GM19240 (cell line): ENCODE data around the gene TUBB4A.

Experiments used
- DNase-seq: peaks from one replicate; pipeline ENCODE4 v3.0.0; 2011; ENCODE audit warnings: low spot score; ENCODE audit not compliant: insufficient read length

TUBB4A gene

DNA sequence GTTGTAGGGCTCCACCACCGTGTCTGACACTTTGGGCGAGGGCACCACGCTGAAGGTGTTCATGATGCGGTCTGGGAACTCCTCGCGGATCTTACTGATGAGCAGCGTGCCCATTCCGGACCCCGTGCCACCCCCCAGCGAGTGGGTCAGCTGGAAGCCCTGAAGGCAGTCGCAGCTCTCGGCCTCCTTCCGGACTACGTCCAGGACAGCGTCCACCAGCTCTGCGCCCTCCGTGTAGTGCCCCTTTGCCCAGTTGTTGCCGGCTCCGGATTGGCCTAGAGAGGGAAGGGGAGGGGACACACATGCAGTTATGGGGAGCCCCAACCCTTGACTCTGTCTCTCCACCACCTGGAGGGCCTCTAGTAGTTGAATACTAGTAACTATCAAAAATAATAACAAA is 6.2 kb downstream of the TUBB4A start:
- DNase-seq: no peak

DNA sequence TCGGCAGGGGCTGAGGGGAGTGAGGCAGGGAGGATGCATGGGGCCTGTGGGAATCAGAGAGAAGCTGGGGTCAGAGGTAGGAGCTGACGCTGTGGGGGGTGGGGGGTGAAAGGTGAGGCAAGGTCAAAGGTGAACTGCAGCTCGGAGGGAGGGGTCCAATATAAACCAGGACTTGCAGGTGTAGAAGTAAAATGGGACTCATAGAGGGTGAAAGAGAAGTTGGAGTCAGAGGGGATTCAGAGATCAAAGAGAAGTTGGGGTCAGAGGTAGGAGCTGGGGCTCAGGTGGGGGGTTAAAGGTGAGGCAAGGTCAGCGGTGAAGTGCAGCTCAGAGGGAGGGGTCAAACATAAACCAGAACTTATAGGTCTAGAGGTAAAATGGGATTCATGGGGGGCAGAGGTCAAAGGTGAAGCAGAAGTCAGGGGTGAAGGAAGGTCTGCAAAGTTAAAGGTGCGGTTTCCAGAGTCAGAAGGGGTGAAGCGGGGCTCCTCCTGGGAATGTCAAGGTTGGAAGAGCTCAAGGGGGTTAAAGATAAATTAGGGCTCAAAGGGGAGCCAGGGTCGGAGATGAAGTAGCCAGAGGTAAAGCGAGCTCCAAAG is 7.6 kb downstream of the TUBB4A start:
- no peak for DNase-seq

DNA sequence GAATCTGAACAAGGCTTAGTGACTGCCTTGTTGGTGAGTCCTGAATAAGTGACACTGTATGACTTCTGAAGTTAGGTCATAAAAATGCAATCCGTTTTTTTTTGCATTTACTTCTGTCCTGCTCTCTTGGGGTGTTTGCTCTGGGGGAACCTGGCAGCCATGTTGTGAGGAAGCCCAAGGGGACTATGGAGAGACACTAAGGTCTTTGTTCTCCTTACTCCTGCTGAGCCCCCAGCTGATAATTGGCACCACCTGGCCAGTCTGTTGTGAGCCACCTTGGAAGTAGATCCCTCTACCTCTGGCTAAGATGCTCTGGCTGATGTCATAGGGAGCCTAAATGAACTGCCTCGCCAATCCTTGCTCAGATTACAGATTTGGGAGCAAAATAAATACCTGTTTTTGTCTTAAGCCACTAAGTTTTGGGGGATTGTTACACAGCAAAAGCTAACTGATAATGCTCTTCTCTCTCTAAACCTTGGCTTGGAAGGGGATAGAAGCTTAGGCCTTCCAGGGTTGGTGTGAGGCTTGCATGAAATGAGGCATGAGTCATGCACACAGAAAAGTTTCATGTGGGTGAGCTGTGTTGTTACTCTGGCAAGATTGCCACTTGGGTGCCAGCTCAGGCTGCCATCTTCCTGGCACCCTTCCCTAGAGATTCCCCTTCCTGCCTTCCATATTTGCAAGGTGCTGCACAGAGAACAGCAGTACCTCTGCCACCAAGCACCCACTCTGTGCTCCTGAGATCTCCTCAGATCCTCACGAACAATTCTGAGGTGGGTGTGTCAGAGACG is 10.1 kb downstream of the TUBB4A start:
- no peak for DNase-seq

DNA sequence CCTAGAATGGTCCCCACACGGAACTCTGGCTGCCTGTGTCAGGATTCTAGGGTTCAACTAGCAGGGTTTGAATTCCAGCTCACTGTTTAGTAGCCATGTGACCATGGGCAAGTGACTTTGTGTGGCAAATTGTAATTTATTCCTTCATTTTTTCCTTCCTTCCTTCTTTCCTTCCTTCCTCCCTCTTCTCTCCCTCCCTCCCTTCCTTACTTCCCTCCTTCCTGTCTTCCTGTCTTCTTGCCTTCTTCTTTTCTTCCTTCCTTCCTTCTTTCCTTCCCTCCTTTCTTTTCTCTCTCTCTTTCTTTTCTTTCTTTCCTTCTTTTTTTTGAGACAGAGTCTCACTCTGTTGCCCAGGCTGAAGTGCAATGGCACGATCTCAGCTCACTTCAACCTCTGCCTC is 12.0 kb downstream of the TUBB4A start:
- DNase-seq: no peak

DNA sequence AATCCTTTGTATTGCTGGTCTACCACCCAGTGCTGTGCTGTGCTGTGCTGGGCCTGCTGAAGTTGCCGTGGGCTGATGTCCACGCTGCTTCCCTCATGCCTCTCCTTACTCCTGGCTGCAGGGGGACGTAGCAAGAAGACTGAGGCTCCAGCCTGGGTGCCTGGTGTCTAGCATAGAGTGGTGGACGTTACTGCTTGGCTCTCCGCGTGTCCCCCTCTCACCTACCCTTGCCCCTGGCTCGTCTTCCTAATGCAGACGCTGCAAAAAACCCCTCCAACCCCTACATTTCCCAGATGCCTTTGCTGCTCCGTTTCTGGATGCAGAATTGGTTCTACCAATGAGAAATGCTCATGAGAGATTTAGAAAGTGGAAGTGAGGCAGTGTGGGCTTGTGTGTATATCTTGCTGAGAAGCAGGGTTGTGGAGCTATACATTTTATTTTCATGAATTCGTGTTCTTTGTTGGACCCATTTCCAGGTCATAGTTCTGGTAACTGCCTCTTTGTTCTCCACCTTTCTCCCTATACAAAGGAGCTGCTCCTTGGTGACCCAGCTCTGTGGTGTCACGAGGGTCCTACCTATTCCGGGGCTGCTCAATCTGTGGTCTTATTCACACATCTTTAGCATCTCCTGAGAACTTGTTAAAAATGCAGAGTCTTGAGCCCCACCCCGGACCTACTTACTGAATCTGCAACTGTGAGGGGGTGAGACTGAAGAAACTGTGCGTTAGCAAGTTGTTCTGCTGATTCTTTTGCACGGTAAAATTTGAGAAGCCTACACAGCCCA is 12.6 kb downstream of the TUBB4A start:
- DNase-seq: peak; percentile 64

DNA sequence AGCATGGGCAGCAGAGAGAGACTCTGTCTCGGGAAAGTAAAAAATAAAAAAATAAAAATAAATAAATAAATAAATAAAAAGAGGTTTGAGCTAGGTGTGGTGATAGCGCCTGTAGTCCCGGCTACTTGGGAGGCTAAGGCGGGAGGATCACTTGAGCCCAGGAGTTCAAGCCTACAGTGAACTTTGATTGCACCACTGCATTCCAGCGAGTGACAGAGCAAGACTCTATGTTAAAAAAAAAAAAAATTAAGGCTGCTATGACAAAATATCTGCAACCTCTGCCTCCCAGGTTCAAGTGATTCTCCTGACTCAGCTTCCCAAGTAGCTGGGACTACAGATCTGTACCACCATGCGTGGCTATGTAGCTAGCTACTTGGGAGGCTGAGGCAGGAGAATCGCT is 17.3 kb downstream of the TUBB4A start:
- DNase-seq: no peak

DNA sequence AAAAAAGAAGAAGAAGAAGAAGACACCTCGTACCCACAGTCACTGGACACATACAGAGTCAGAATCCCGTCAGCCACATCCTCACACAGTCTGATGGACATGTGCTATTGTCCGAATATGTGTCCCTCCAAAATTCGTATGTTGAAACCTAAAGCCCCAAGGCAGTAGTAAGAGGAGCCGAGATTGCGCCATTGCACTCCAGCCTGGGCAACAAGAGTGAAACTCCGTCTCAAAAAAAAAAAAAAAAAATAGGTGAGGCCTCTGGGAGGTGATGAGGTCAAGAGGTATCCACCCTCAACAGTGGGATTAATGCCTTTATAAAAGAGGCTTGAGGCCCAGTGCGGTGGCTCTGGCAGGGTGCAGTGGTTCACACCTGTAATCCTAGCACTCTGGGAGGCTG is 17.9 kb downstream of the TUBB4A start:
- no peak for DNase-seq

DNA sequence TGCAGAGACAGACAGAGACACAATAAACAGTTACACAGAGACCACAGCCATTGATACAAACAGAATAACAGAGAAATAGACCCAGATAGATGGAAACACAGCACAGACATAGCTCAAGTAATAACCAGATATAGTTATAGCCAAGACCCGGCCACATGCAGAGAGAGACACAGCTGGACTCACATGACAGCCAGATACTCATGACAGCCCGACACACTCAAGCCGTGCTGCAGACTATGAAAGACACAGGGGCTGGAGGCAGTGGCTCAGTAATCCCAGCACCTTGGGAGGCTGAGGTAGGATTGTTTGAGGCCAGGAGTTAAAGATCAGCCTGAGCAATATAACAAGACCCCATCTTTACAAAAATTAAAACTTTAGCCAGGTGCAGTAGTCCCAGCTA is 18.9 kb downstream of the TUBB4A start:
- DNase-seq: no peak

DNA sequence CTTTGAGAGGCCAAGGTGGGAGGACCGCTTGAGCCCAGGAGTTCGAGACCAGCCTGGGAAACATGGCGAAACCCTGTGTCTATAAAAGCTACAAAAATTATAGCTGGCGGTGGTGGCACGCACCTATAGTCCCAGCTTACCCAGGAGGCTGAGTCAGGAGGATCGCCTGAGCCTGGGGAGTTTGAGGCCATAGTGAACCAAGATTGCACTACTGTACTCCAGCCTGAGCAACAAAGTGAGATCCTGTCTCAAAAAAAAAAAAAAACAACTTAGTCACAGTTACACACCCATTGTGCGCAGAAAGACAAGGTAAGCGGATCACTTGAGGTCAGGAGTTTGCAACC is 19.8 kb downstream of the TUBB4A start:
- no peak for DNase-seq

DNA sequence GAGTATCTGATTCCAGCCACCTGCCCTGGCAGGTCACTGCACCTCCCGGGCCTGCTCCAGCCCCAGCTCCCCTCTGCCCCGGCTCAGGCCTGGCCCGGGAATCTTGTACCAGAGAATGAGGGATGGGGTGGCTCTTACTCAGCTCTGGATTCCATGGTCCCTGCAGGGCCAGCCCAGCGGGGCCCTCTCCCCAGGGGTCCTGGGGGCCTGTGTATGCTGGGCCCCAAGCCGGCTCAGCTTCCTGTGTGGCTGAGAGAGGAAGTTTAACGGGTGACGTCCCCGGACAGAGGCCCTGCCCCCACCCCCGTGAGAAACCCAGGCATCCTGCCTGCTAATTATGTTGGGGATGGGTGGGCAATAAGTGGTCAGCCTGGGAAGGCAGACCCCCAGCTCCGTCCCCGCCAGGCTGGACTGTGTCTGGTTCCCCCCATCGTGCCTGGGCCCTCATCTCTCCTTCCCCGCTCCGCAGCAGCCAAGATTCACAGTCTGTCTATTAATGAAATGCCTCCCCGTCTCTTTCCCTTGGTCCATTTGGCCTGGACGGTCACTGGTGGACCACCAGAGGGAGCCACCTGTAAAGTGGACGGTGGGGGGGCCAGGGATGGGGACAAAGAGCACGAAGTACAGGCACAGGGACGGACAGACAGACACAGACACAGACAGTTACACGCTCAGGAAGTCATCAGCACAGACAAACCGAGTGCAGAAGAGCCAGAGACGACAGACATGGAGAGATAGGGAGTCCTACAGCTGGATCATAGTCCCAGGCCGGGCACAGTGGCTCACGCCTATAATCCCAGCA is 20.4 kb downstream of the TUBB4A start, which contains the start of gene DENND1C:
Gene DENND1C (minus strand): TSS at position 247 of the 802 bp plus-strand sequence. CDS start 92 bp downstream, at position 155.
- DNase-seq: peak; percentile 65

DNA sequence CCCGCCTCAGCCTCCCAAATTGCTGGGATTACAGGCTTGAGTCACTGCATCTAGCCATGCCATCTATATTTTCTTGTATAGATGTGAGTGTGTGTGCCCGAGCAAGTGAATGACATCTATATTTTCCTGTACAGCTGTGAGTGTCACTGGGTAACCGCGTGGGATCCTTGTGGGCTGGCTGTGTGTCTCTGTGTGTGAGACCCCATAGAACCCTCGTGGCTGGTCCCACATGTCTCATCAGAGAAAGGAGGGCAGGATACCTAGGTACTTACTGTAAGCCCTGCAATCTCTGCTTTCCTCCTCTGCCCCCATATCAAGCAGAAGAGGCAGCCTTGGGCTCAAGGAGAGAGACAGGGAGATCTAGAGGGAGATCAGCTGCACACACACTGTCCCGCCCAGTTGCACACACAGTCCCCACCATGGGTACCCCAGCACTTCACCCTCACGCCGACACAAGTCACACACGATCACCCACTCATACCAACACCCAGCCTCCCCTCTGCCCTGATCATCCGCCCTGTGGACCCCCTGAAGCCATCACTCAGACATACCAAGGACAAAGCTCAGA is 21.2 kb downstream of the TUBB4A start:
- DNase-seq: no peak

DNA sequence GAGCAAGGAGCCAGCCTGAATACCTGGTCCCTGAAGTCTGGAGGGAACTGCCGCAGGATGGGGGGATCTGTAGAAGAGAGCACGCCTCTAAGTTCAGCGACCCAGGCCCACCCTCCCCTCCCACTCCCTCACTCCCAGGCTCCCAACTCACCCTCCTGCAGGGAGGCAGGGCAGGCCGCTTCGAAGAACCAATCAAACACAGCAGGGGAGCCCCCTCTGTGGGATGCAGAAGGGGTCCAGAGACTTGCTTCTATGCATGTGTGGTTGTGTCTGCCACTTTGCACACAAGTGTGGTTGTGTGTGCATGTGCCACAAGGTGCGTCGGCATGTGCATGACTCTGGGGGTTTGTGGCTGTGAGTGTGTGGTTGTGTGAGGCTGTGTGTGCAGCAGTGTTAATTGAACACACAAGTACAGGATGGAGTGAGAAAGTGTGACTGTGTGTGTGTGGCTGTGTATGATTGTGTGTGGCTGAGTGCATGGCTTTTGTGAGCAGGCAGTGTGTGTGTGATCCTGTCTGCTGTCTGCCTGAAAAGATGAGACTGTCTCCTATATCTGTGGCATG is 22.2 kb downstream of the TUBB4A start:
- DNase-seq: no peak

DNA sequence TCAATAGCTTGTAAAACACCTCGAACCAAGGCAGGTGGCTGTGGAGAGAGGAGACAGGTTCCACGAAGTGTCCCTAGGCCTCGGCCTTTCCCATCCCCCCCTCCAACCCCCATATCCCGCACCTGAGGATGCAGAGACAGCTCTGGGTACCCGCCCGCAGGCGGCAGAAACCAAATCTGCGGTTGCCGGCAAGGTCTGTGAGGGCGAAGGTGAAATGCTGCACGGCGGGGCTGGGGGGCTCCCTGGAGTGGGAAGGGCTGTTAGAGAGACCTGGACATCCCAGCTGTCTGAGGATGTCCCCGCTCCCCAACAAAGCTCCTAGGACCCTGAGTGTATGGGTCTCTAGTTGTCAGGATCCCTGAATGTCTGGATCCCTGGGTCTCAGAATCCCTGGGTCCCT is 23.3 kb downstream of the TUBB4A start:
- no peak for DNase-seq

DNA sequence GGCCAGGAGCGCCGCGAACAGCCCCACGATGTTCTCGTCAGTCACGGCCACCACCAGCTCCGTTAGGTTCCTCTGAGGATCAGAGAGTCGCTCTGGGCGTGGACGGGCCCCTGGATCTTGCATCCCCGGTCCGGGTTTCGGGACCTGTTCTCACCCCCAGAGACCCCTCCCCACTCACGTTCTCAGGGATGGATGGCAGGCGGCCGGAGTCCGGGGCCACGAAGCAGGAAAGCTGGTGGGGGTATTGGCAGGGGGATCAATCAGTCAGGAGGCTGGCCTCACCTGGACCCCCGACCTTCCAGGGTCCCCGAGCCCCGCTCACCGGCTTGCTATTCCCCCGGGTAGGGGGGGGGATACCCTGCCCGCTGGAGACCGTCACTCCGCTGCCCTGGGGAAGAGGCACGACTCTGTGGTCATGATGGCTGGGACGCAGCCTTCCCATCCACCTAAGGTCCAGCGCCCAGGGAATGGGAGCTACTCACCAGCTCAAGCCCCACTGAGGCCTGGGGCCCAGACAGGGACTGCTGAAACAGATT is 25.1 kb downstream of the TUBB4A start:
- no peak for DNase-seq

DNA sequence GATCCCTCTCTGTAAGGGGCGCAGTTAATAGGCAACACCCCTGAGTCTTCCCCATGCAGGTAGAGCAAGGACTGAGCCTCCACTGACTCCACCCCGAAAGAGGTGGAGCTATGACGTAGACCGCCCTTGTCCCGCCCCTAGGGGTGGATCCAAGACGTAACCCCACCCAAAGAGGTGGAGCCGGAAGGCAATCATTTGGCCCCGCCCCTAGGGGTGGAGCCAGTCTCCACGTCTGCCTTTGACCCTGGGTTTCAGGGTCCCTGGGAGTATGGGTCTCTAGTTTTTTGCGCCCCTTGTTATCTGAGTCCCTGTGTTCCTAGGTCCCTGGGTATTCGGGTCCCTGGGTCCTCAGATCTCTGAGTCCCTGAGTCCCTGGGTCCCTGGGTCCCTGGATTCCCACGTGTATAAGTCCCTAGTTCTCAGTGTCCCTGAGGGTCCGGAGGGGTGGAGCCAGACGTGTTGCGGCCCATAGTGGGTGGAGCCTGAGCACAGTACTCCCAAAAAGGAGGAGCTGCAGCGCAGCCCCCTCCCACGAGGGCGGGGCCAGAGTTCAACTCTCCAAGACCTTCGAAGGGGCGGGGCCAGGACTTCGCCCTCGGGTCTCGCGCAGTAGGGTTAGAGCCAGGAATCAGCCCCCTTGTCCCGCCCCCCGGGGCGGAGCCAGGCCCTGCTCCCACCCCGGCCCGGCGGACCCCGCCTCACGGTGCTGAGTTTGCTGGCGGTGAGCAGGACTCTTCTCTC is 25.8 kb downstream of the TUBB4A start:
- no peak for DNase-seq

DNA sequence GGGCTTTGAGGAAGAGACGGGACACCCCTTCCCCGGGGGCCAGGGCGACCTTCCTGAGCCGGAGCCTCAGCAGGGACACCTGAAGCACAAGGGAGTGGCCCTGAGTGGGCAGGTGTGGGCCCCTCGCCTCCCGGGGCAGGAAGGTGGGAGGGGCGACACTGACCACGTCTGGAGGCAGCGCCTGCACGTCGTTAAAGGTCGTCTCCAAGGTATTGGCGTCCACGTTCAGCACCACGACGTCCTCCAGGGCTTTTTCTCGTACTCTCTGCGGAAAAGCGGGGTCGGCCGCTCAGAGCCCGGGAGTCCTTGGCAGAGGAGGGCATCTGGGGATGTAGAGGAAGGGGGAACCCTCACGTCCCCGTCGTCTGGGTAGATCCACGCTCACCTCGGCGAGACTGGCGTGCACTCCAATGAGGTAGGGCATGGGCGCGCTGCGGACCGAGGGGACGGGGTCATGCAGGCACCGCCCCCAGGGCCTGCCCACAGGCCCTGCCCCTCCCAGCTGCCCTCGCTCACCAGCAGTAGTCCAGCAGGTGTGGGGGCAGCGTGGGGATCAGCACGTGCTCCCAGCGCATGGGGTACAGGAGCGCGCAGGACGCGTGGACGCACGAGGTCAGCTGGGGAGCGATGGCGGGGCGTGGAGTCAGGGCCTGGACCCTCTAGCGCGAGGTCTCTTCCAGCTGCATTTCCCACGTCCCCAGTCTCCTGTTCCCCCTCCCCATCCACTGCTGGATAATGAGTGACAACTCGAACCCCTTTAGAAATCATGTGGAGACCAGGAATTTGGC is 26.6 kb downstream of the TUBB4A start:
- DNase-seq: no peak

DNA sequence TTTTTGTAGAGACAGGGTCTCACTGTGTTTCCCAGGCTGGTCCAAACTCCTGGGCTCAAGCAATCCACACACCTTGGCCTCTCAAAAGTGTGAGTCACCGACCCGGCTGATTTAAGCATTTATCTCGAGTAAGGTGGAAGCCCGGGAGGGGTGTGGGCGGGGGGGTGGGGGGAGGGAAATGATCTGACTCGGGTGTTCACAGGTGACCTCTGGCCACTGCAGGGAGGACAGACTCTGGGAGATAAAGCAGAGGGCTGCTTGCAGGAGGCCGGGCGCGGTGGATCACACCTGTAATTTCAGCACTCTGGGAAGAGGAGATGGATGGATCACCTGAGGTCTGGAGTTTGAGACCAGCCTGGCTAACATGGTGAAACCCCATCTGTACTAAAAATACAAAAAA is 28.5 kb downstream of the TUBB4A start:
- no peak for DNase-seq

DNA sequence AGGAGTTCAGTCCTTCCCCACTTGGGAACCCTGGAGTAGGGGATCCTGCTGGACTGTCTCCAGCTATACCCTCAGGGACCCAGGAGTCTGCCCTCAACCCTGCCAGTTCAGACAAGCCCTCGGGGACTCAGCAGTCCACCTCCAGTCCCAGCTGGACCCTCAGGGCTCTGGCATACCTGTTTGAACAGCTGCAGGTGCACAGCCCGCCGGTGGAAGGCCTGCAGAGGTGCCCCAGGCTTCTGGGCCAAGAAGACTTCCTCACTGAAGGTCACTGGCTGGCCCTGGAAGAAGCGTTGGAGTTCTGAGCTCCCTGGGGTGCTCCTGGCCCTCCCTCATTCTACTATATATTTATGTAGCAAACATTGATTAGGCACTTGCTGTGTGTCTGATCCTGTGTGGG is 29.4 kb downstream of the TUBB4A start:
- DNase-seq: no peak

DNA sequence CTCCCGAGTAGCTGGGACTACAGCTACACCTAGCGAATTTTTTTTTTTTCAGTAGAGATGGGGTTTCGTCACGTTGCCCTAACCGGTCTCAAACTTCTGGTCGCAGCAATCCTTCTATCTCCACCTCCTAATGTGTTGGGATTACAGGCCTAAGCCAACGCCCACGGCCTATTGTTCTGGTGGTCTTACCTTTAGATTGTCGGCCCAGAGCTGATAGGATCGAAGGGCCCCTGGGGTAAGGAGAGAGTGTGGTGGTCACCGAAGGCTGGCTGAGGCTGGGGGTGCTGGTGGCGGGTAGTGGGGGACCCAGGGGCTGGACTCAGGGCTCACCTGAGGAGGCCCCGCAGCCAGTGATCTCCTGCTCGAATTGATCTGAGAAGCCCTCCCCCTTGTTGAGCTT is 31.0 kb downstream of the TUBB4A start:
- DNase-seq: no peak
